ENCODE measurements around the gene SLIT3. TPM values are rescaled to one million over a fixed set of nuclear protein-coding genes. Genes with fewer than 3 reads are reported as not detected.

Gene SLIT3
- total and polyA plus RNA-seq, 9 of the 15 experiments (the other 6 are each of a cell fraction or from before 2014, with no cell fraction given) = 0.01 to 0.04 TPM; not detected in 7

GRCh38 chr5:168675883-168676408 is 625.0 kb downstream of the SLIT3 start (continued):
- TF ChIP-seq MITF (IDR thresholded peaks at IDR 0.05) (no peak), TSHZ1 (CRISPR knock-in tag; IDR thresholded peaks at IDR 0.05) (no peak), BRCA1 (IDR thresholded peaks at IDR 0.05) (no peak), BRCA1 (CRISPR knock-in tag; IDR thresholded peaks at IDR 0.05) (no peak), ZNF76 (CRISPR knock-in tag; IDR thresholded peaks at IDR 0.05; ENCODE audit: borderline replicate concordance) (no peak), SRSF3 (IDR thresholded peaks at IDR 0.05; ENCODE audit: insufficient read depth, low read length) (no peak), MED1 (CRISPR knock-in tag; IDR thresholded peaks at IDR 0.05; ENCODE audit: borderline replicate concordance) (no peak), ZNF830 (CRISPR knock-in tag; IDR thresholded peaks at IDR 0.05) (no peak), GABPA (tag; conservative IDR thresholded peaks at IDR 0.05; ENCODE audit: low read depth) (no peak), ZNF584 (CRISPR knock-in tag; IDR thresholded peaks at IDR 0.05; ENCODE audit: low read depth) (no peak)
